Activated CD4-positive, alpha-beta memory T cell treated with anti-CD3 and anti-CD28 coated beads for 36 hours (primary cell): ENCODE measurements around the gene PTPRE. TPM values are rescaled to one million over a fixed set of nuclear protein-coding genes. Genes with fewer than 3 reads are reported as not detected.

Source experiments
- CTCF ChIA-PET: fragments of 350-600 bp; sonication (Branson Sonifier 250); formaldehyde crosslinking; loops from one replicate; lab custom pipeline; 2021; ENCODE audit warnings: antibody characterized with exemption, inconsistent platforms; lab: Charles Lee
- POLR2A ChIA-PET: fragments of 350-600 bp; sonication (Branson Sonifier 250); formaldehyde crosslinking; loops from one replicate; lab custom pipeline; 2021; ENCODE audit warnings: antibody characterized with exemption; lab: Charles Lee
- DNase-seq: peaks from one replicate; pipeline ENCODE4 v3.0.0-alpha.2; 2020
- H3K27ac Mint-ChIP-seq: one replicate; pipeline ENCODE4 v1.8.0; 2021; ENCODE audit warnings: mixed read lengths
- H3K27me3 Mint-ChIP-seq: one replicate; pipeline ENCODE4 v1.8.0; 2021; ENCODE audit warnings: mixed read lengths
- H3K36me3 Mint-ChIP-seq: one replicate; pipeline ENCODE4 v1.8.0; 2021; ENCODE audit warnings: mixed read lengths
- H3K4me1 Mint-ChIP-seq: one replicate; pipeline ENCODE4 v1.8.0; 2021; ENCODE audit warnings: low read depth, mixed read lengths
- H3K4me3 Mint-ChIP-seq: one replicate; pipeline ENCODE4 v1.8.0; 2021; ENCODE audit warnings: mild to moderate bottlenecking, mixed read lengths
- H3K9me3 Mint-ChIP-seq: one replicate; pipeline ENCODE4 v1.8.0; 2021; ENCODE audit warnings: mixed read lengths
- intact Hi-C: fragments of 100-400 bp; cut with micrococcal nuclease; formaldehyde crosslinking; loops from one replicate; pipeline ENCODE4 v1.15.1; 2023
- total RNA-seq, 2 experiments: library from RNA; stranded (reverse); gene quantifications; one replicate each; pipeline ENCODE4 v1.2.3, GENCODE V29; 2021

The PTPRE gene
- total RNA-seq, 2 experiments from 2014 or later, result 29.4 to 34.0 TPM

GRCh38 chr10:127939786-127940330 lies 33.0 kb downstream of the PTPRE start:
- Mint-ChIP-seq H3K4me3 (no peak overlapping the region), H3K27me3 (peaks cover 19% of the 10 kb centered on the region), H3K9me3 (no peaks in the 10 kb centered on the region), H3K36me3 (no peaks in the 10 kb centered on the region), H3K27ac (no peak overlapping the region), H3K4me1 (peaks cover 3% of the 10 kb centered on the region)
- intact Hi-C loops, result no loop called here
- CTCF ChIA-PET, result no interaction called here
- POLR2A ChIA-PET, result no interaction called here
- DNase-seq, result no peak

GRCh38 chr10:127940866-127941640 lies 34.1 kb downstream of the PTPRE start:
- Mint-ChIP-seq H3K36me3 (no peaks in the 10 kb centered on the region), H3K27ac (no peak overlapping the region), H3K27me3 (peaks cover 16% of the 10 kb centered on the region), H3K9me3 (no peaks in the 10 kb centered on the region), H3K4me1 (peaks cover 14% of the 10 kb centered on the region), H3K4me3 (no peak overlapping the region)
- ChIA-PET CTCF (interaction anchor here (1.4 kb wide), 1 partner anchor 35 kb away, joined by 3 read pairs; the partner anchor contains the start of gene PTPRE), POLR2A (no interaction called here)
- DNase-seq, result no peak
- intact Hi-C loops, result no loop called here

DNA sequence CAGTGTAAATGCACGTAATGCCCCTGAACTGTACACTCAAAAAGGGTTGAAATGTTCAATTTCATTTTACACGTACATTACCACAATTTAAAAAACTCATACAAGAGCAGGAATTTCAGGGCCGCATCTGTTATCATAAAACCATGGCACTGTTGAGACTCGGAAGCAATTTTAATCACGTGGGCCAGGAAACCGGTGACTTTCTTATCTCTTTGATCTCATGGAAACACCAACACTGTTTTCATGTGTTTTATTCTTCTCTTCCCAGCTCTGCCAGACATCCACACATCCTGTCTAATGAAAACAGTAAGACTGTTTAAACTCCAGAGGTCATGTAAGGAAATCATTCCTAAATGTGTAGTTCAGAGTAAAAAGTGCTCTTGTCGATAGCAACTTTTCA lies 35.9 kb downstream of the PTPRE start:
- CTCF ChIA-PET, result interaction anchor here (0.6 kb wide), 1 partner anchor 9 kb away, joined by 3 read pairs; no protein-coding TSS in a partner anchor
- no peaks in the 10 kb centered on the region for H3K36me3 Mint-ChIP-seq

DNA sequence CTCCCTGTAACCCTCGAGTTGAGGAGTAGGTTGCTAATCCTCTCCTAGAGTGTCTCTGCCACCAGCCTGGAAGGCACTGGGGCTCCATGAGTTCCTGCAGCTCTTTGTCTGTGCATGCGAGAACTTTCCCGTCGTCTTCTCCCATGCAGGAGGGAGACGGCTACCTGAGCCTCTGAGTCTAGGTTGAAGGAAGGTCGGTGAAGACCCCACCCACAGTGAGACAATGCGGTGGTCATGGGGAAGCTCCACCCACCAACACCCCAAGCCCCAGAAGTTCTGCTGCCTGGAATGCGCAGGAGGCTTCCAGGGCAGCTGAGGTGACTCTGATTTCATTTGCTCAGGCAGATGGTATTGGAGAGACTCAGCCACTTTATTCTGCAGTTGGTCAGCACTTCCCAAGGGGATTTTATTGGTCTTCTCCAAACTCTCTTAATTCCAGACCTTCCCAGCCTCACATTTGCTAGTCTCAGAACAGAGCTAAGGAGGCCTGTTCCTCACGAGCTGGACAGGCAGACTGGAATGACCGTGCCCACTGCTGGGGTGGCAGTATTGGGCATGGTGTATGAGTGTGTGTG lies 36.5 kb downstream of the PTPRE start:
- intact Hi-C loops, result no loop called here
- no peak overlapping the region for H3K4me3 Mint-ChIP-seq
- no peak overlapping the region for H3K27ac Mint-ChIP-seq
- H3K9me3 Mint-ChIP-seq, result no peaks in the 10 kb centered on the region
- no peaks in the 10 kb centered on the region for H3K36me3 Mint-ChIP-seq
- CTCF ChIA-PET, result interaction anchor here (0.6 to 1.0 kb wide), 2 partner anchors 10 to 90 kb away, joined by 3 to 4 read pairs; no protein-coding TSS in a partner anchor
- peaks cover 18% of the 10 kb centered on the region for H3K4me1 Mint-ChIP-seq
- POLR2A ChIA-PET, result no interaction called here
- DNase-seq, result no peak
- H3K27me3 Mint-ChIP-seq, result peaks cover 14% of the 10 kb centered on the region

More for the DNA sequence above, 35.9 kb downstream of the PTPRE start:
- Mint-ChIP-seq H3K9me3 (no peaks in the 10 kb centered on the region), H3K4me1 (peaks cover 18% of the 10 kb centered on the region), H3K4me3 (no peak overlapping the region), H3K27me3 (peaks cover 16% of the 10 kb centered on the region), H3K27ac (no peak overlapping the region)
- POLR2A ChIA-PET, result no interaction called here
- DNase-seq, result no peak
- intact Hi-C loops, result no loop called here

- ChIA-PET CTCF (interaction anchor here (1.0 kb wide), 1 partner anchor 90 kb away, joined by 4 read pairs; no protein-coding TSS in a partner anchor), POLR2A (no interaction called here)
- Mint-ChIP-seq H3K36me3 (no peaks in the 10 kb centered on the region), H3K4me1 (peaks cover 18% of the 10 kb centered on the region), H3K9me3 (no peaks in the 10 kb centered on the region), H3K27me3 (peaks cover 13% of the 10 kb centered on the region), H3K4me3 (no peak overlapping the region), H3K27ac (no peak overlapping the region)
- intact Hi-C loops, result loop anchor here (2.0 kb wide), 1 partner anchor 47 kb away; no protein-coding TSS in a partner anchor
- DNase-seq, result no peak
These were observed 37.4 kb downstream of the PTPRE start for GRCh38 chr10:127944256-127944655.

- Mint-ChIP-seq H3K27ac (no peak overlapping the region), H3K27me3 (peaks cover 3% of the 10 kb centered on the region), H3K9me3 (no peaks in the 10 kb centered on the region), H3K36me3 (no peaks in the 10 kb centered on the region), H3K4me1 (peaks cover 18% of the 10 kb centered on the region), H3K4me3 (no peak overlapping the region)
- intact Hi-C loops, result loop anchor here (2.0 kb wide), 1 partner anchor 45 kb away; no protein-coding TSS in a partner anchor
- CTCF ChIA-PET, result no interaction called here
- POLR2A ChIA-PET, result no interaction called here
- DNase-seq, result peak; percentile 36
These were observed 38.4 kb downstream of the PTPRE start for GRCh38 chr10:127945341-127945758.

- ChIA-PET POLR2A (interaction anchor here (0.7 kb wide), 1 partner anchor 28 kb away, joined by 3 read pairs; no protein-coding TSS in a partner anchor), CTCF (no interaction called here)
- Mint-ChIP-seq H3K4me3 (no peak overlapping the region), H3K36me3 (no peaks in the 10 kb centered on the region), H3K9me3 (no peaks in the 10 kb centered on the region), H3K4me1 (peaks cover 18% of the 10 kb centered on the region), H3K27ac (no peak overlapping the region), H3K27me3 (peaks cover 5% of the 10 kb centered on the region)
- intact Hi-C loops, result loop anchor here (2.0 kb wide), 1 partner anchor 45 kb away; no protein-coding TSS in a partner anchor
- DNase-seq, result no peak
These were observed 39.2 kb downstream of the PTPRE start for GRCh38 chr10:127945948-127946711.

GRCh38 chr10:127947211-127947610 lies 40.3 kb downstream of the PTPRE start:
- peaks cover 18% of the 10 kb centered on the region for H3K4me1 Mint-ChIP-seq
- ChIA-PET CTCF (no interaction called here), POLR2A (no interaction called here)
- no peak overlapping the region for H3K27ac Mint-ChIP-seq
- H3K4me3 Mint-ChIP-seq, result no peak overlapping the region
- no peak for DNase-seq
- no peaks in the 10 kb centered on the region for H3K9me3 Mint-ChIP-seq
- peaks cover 9% of the 10 kb centered on the region for H3K27me3 Mint-ChIP-seq
- H3K36me3 Mint-ChIP-seq, result no peaks in the 10 kb centered on the region
- intact Hi-C loops, result no loop called here

DNA sequence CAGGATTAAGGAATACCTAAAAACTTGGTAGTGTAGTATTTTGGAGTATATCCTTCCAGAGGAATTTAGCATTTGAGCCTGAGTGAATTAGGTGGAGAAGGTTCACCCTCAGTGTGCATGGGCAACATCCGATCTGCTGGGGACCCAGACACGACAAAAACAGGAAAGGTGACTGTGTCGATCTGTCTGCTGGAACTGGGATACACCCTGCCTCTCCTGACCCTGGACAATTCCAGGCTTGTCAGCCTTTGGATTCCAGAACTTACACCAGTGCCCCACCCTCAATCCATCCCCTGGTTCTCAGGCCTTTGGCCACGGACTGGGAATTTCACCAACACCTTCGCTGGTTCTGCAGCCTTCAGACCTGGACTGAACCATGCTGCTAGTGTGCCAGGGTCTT lies 41.9 kb downstream of the PTPRE start:
- Mint-ChIP-seq H3K27ac (no peak overlapping the region), H3K36me3 (no peaks in the 10 kb centered on the region), H3K4me1 (peaks cover 18% of the 10 kb centered on the region), H3K27me3 (peaks cover 8% of the 10 kb centered on the region), H3K4me3 (no peak overlapping the region), H3K9me3 (no peaks in the 10 kb centered on the region)
- POLR2A ChIA-PET, result no interaction called here
- no peak for DNase-seq
- intact Hi-C loops, result no loop called here
- CTCF ChIA-PET, result no interaction called here

DNA sequence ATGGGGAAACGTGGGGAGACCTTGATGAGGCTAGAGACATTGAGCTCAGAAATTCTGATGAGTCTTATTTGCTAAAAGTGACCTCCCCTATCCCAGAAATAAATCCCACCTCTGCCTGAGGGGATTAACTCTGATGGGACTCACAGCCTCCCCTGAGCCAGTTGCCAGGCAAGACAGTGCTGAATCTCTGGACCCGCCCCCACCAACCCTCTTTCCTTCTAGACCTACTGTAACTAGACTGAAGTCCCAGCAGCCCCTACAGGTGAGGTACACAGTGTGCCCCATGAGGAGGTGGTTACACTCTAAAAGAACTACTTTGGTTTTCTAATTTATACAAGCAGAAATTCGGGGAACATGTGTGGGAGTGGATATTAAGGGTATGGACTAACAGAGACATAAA lies 42.9 kb downstream of the PTPRE start:
- intact Hi-C loops, result no loop called here
- ChIA-PET POLR2A (no interaction called here), CTCF (no interaction called here)
- no peaks in the 10 kb centered on the region for H3K9me3 Mint-ChIP-seq
- peaks cover 9% of the 10 kb centered on the region for H3K27me3 Mint-ChIP-seq
- no peak for DNase-seq
- no peak overlapping the region for H3K4me3 Mint-ChIP-seq
- H3K27ac Mint-ChIP-seq, result no peak overlapping the region
- H3K36me3 Mint-ChIP-seq, result no peaks in the 10 kb centered on the region
- peaks cover 15% of the 10 kb centered on the region for H3K4me1 Mint-ChIP-seq

GRCh38 chr10:127951861-127952574 lies 45.1 kb downstream of the PTPRE start:
- Mint-ChIP-seq H3K4me3 (no peak overlapping the region), H3K9me3 (peaks cover 5% of the 10 kb centered on the region), H3K27me3 (peaks cover 16% of the 10 kb centered on the region), H3K4me1 (no peaks in the 10 kb centered on the region), H3K36me3 (no peaks in the 10 kb centered on the region), H3K27ac (no peak overlapping the region)
- DNase-seq, result no peak
- intact Hi-C loops, result no loop called here
- ChIA-PET CTCF (no interaction called here), POLR2A (no interaction called here)
